OCI-LY3 (cell line): ENCODE results near the gene KIF17.

ENCODE experiments used
- EZH2phosphoT487 ChIP-seq: fragments of 200-600 bp; shearing (Covaris generic); IDR thresholded peaks from 2 replicates; pipeline ENCODE4 v1.6.1; 2018; ENCODE audit warnings: antibody characterized with exemption, mixed run types, low read depth
- TF ChIP-seq, protein P1 (sequence below): fragments of 200-600, 300-600 bp; sonication (generic); IDR thresholded peaks from 2 replicates; pipeline ENCODE4 v1.5.1; 2014; ENCODE audit warnings: antibody characterized with exemption, low read length, low read depth

DNA sequence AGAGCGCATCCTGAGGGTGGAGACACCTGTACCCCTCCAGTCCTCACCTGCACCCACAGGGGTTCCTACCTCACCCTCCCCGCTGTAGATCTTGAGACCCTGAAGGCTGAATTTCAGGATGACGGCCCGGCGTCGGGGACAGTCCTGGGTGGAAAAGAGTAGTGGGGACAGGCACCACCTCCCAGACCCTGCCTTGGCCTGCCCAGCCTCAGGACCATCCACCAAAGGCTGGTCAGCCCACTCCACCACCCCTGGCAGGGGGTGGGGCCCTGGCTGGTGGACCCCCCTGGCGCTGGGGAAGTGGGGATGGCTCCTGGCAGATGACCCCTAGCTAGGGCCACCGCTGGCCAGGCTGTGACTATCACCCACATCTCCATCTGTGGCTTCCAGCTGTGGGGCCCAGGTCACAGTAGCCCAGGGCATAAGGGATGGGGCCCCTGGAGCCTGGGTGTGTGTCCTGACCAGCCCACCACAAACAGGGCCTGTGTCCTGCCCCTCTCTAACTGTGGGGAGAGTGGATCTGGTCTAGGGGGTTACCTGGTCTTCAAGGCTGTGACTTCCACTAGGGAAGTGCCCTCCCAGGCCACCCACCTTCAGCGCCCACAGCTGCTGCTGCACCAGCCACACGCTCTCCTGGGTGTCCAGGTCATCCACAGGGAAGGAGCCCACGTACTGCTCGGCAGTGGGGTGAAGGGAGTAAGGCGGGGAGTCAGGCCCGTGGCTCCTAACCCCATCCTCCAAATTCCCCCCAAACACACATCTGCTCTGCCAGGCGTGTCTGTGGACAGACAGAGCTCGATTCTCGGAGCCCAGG, 9.3 kb upstream of the KIF17 start:
- TF ChIP-seq, protein P1, sequence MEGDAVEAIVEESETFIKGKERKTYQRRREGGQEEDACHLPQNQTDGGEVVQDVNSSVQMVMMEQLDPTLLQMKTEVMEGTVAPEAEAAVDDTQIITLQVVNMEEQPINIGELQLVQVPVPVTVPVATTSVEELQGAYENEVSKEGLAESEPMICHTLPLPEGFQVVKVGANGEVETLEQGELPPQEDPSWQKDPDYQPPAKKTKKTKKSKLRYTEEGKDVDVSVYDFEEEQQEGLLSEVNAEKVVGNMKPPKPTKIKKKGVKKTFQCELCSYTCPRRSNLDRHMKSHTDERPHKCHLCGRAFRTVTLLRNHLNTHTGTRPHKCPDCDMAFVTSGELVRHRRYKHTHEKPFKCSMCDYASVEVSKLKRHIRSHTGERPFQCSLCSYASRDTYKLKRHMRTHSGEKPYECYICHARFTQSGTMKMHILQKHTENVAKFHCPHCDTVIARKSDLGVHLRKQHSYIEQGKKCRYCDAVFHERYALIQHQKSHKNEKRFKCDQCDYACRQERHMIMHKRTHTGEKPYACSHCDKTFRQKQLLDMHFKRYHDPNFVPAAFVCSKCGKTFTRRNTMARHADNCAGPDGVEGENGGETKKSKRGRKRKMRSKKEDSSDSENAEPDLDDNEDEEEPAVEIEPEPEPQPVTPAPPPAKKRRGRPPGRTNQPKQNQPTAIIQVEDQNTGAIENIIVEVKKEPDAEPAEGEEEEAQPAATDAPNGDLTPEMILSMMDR: no peak
- TF ChIP-seq EZH2phosphoT487: no peak
